Body of pancreas (tissue), 4 donors: ENCODE results near the gene SETD1A. TPM values are rescaled to one million over a fixed set of nuclear protein-coding genes. Genes with fewer than 3 reads are reported as not detected.

Experiments
- ATAC-seq: fragments of 150-250 bp; one replicate; pipeline ENCODE4 v1.9.1; 2016
- DNase-seq, 4 donors: peaks; one replicate each; pipeline ENCODE4 v3.0.0-alpha.2; 2019
- H3K27ac ChIP-seq, 4 donors: fragments of 200-600 bp; sonication (generic); 1 replicate in 3 of 4; 2 replicates in 1 of 4; pipeline versions ENCODE4 v1.5.1 to v1.6.1; 2016 to 2019; ENCODE audit warnings: mild to moderate bottlenecking in 1 of 4, mixed read lengths in 1 of 4, moderate library complexity in 1 of 4
- H3K27me3 ChIP-seq, 2 donors: fragments of 200-600 bp; sonication (generic); one replicate each; pipeline ENCODE4 v1.6.0; 2016; ENCODE audit warnings: mild to moderate bottlenecking in 1 of 2
- H3K36me3 ChIP-seq, 2 donors: fragments of 200-600 bp; sonication (generic); replicated peaks in 1 of 2; 2 replicates each; pipeline ENCODE4 v1.5.1; 2016; ENCODE audit warnings: low read depth in 2 of 2; ENCODE audit not compliant: insufficient read depth in 1 of 2
- H3K4me1 ChIP-seq: fragments of 200-600 bp; sonication (generic); one replicate; pipeline ENCODE4 v1.6.0; 2016
- H3K4me3 ChIP-seq, 2 donors: fragments of 200-600 bp; sonication (generic); 1 replicate in 1 of 2; 2 replicates in 1 of 2; pipeline ENCODE4 v1.5.1; 2016 to 2019
- H3K9me3 ChIP-seq, 3 donors: fragments of 200-600 bp; sonication (generic); 1 replicate in 2 of 3; 2 replicates in 1 of 3; pipeline ENCODE4 v1.5.1; 2016
- CTCF ChIP-seq, 7 experiments: fragments of 450-650 bp in 4 of 7; fragments of 200-600 bp in 3 of 7; sonication (generic) in 3 of 7; IDR thresholded peaks; one replicate each; pipeline ENCODE4 v1.5.1; 2016 to 2019; ENCODE audit warnings: antibody characterized with exemption in 7 of 7
- POLR2A ChIP-seq, 3 donors: fragments of 450-650 bp; IDR thresholded peaks; one replicate each; pipeline ENCODE4 v1.6.1; 2016; ENCODE audit warnings: antibody characterized with exemption in 3 of 3, mild to moderate bottlenecking in 2 of 3
- WGBS, 2 donors: methylation state at CpG; one replicate each; pipeline ENCODE4 v1.1.5; 2017; 5-methylcytosine and 5-hydroxymethylcytosine counted together
- intact Hi-C: fragments of 100-400 bp; cut with DNase I; formaldehyde crosslinking; loops from one replicate; pipeline ENCODE4 v1.15.1; 2023
- total RNA-seq, 2 donors: library from RNA; depleted of rRNA; stranded (reverse); fragments of >200 nt; gene quantifications; one replicate each; pipeline ENCODE4 v1.1.0, GENCODE V29; 2016

Gene SETD1A
- total RNA-seq, 2 donors from 2014 or later = 4.7 to 10.9 TPM

DNA sequence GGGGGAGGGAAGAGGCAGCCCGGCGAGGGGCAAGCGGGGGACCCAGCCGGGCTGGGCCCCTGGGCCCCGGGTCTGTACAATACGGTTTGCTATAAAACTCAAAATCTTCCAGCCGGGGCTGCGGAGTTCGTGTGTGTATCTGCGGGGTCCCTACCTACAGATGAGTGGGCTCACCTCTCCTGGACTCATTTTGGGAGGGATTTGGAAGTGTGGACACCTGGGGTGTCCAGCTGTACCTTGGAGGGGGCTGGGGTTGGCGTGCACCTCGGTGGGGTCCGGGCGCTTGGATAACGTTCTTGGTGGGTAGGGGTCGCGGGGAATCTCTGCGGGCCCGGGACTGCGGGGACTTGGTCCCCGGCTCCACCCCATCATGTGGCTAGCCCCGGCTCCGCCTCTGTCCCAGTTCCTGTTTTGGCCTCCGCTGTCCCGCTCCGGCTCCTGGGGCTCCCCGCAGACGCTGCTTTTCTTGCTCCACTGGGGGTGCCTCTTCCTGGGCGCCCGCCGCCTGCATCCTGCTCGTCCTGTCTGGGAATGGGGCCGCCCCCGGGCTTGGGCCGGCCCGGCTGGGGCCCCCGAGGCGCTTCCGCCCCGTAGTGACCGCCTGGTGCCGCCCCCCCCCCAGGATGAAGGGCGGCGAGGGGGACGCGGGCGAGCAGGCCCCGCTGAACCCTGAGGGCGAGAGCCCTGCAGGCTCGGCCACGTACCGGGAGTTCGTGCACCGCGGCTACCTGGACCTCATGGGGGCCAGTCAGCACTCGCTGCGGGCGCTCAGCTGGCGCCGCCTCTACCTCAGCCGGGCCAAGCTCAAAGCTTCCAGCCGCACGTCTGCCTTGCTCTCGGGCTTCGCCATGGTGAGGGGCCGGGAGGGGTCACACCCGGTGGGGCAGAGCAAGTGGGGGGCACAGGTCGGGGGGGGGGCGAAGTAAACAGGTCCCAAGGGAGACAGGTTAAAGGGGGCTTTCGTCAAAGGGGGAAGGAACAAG is 8.6 kb upstream of the SETD1A start, which contains the start of gene ORAI3:
ORAI3 (plus strand) TSS at position 402 of the 983 bp plus-strand sequence; CDS start at position 624, 222 bp downstream.
- no peak for TF ChIP-seq CTCF (IDR thresholded peaks at IDR 0.05)
- peak; percentile 49 to 74 (median 74) for TF ChIP-seq POLR2A (IDR thresholded peaks at IDR 0.05)
- Histone ChIP-seq H3K27me3 (no peaks in the 10 kb centered on the region), H3K36me3 (no peaks in the 10 kb centered on the region), H3K9me3 (no peaks in the 10 kb centered on the region), H3K4me1 (peaks cover 33% of the 10 kb centered on the region), H3K27ac (peak within 1 kb of the TSS; percentile 53 to 95 (median 79)), H3K4me3 (peak within 1 kb of the TSS; percentile 56 to 71)
- peak; percentile 72 to 78 (median 74) for DNase-seq
- 0 to 1% methylated on average over 25 to 58 of the region's 70 CpGs for WGBS, 2 donors
- intact Hi-C loops = no loop called here
- peak; percentile 69 for ATAC-seq

DNA sequence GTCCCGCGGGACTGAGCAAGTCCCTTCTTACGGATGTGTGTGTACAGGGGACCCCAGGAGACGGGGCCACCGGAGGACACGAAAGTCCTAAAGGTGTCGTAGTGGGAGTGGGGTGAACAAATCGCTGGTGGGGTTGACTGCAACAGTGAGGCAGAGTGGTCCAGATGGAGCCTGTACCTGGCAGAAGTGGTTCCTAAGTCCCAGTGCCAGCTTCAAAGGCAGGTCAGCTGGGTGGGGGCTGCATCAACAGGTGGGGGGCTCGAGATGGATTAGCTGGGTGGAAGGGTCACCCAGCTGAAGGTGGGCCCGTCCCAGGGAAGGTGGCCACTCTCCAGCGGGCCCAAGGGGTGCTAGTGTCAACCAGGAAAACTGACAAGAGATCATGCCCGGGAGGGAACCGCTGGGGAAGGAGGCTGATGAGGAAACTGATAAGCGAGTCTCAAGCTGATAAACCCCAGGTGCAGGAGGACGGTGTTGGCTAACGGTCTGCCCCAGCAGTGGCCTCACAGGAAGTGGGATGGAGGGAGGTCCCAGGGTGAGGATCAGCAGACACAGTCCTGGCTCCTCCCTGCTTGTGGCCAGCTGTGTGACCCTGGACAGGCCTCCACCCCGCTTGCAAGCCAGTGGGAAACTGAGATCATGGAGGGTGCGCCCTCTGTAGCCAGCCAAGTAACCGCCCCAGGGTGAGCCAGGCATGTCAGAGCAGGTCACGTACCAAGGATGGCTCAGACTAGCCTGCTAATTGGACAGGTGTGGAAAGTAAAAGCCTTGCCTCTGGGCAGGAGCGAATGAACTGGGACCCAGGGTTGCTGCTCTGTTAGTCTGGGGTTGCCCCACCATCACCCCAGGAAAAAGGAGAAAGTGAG is 7.7 kb upstream of the SETD1A start:
- peak; percentile 30 for ATAC-seq

DNA sequence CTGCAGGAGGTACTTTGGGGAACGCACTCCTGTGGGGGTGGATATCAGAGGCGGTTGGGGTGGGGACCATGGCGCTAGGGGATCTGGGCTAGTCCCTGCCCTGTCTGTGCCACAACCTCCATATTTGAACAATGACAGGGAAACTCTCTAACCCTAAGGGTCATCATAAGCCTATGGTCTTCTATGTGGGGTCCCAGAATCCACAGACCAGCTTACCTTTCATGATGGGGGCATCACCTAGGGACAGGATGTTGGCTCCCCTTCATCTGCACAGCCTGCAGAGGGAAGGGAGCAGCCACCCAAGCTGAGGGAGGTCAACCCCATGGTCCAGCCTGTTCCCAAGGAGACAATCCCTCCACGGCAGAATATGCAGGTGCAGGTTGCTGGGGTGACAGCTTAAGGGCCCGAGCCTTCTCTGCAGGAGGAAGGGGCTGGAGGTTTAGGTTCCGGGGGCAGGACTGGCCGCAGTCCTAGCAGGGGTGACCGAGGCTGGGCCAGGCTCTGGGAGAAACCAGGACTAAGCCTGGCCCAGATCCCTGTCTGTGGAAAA is 7.0 kb upstream of the SETD1A start:
- Histone ChIP-seq H3K27me3 (no peaks in the 10 kb centered on the region), H3K4me3 (no peak overlapping the region), H3K9me3 (no peaks in the 10 kb centered on the region), H3K4me1 (peaks cover 34% of the 10 kb centered on the region), H3K36me3 (no peaks in the 10 kb centered on the region), H3K27ac (peak overlapping the region; percentile 53 to 95 (median 79))
- intact Hi-C loops = no loop called here
- DNase-seq (no peak), ATAC-seq (no peak)
- no peak for TF ChIP-seq POLR2A (IDR thresholded peaks at IDR 0.05)
- TF ChIP-seq CTCF (IDR thresholded peaks at IDR 0.05) = no peak
- 71 to 84% methylated on average over 7 to 8 of the region's 8 CpGs for WGBS, 2 donors

More for the DNA sequence above, 7.7 kb upstream of the SETD1A start:
- no peaks in the 10 kb centered on the region for H3K27me3 ChIP-seq
- intact Hi-C loops = no loop called here
- H3K4me3 ChIP-seq = peak overlapping the region; percentile 56 to 71
- DNase-seq = peak; percentile 58 to 84 (median 76)
- WGBS, 2 donors = 2% methylated on average over 20 to 21 of the region's 21 CpGs
- H3K4me1 ChIP-seq = peaks cover 34% of the 10 kb centered on the region
- no peaks in the 10 kb centered on the region for H3K9me3 ChIP-seq
- peak overlapping the region; percentile 53 to 95 (median 79) for H3K27ac ChIP-seq
- no peak for TF ChIP-seq CTCF (IDR thresholded peaks at IDR 0.05)
- TF ChIP-seq POLR2A (IDR thresholded peaks at IDR 0.05) = peak; percentile 22 to 70 (median 59)
- H3K36me3 ChIP-seq = no peaks in the 10 kb centered on the region

GRCh38 chr16:30951193-30951592 is 6.4 kb upstream of the SETD1A start:
- Histone ChIP-seq H3K27ac (no peak overlapping the region), H3K9me3 (no peaks in the 10 kb centered on the region), H3K36me3 (no peaks in the 10 kb centered on the region), H3K4me1 (peaks cover 34% of the 10 kb centered on the region), H3K27me3 (no peaks in the 10 kb centered on the region), H3K4me3 (no peak overlapping the region)
- no peak for DNase-seq
- intact Hi-C loops = no loop called here
- TF ChIP-seq POLR2A (IDR thresholded peaks at IDR 0.05) (no peak), CTCF (IDR thresholded peaks at IDR 0.05) (no peak)
- WGBS, 2 donors = 80 to 87% methylated on average over 1 of the region's 1 CpG
- ATAC-seq = no peak
